Astrocyte (in vitro differentiated cells and primary cell): ENCODE results near the gene EPB41L4B.

Experiments used
- CTCF ChIP-seq: IDR thresholded peaks from 2 replicates; pipeline ENCODE4 v1.5.1; 2011; ENCODE audit warnings: low read depth, mild to moderate bottlenecking, inconsistent platforms, low read length, moderate library complexity; ENCODE audit not compliant: insufficient read depth
- EZH2 ChIP-seq: IDR thresholded peaks from 2 replicates; pipeline ENCODE4 v1.6.1; 2012; ENCODE audit warnings: mild to moderate bottlenecking, low read length, inconsistent platforms; ENCODE audit not compliant: insufficient read depth

DNA sequence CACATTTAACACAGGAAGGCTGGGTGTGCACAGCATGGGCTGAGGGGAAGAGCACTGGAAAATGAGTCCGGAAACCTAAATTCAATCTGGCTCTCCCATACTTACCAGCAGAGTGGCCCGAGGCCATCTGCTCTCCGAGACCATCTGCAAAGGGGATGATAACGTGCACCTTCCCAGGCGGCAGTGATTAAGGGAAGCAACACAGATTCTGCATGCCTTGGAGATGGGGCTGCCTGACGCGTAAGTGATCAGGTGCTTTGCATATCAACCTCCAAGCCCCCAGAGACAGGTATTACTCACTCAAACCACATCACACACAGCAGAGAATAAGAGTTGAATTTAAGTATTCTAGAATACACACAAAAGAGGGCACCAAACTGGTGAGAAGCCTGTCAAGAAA lies 9.1 kb downstream of the EPB41L4B start:
- TF ChIP-seq EZH2 (no peak), CTCF (no peak)
